Measurements from ENCODE around the gene TAOK3. TPM values are rescaled to one million over a fixed set of nuclear protein-coding genes. Genes with fewer than 3 reads are reported as not detected.
"Not testable (repeated sequence)": the region's sequence is repeated elsewhere in the genome, so short reads cannot be mapped to it uniquely, and the experiment has no call there.

The TAOK3 gene
- polyA plus RNA-seq, 3 donors, result 19.7 to 58.3 (median 44.8) TPM

DNA sequence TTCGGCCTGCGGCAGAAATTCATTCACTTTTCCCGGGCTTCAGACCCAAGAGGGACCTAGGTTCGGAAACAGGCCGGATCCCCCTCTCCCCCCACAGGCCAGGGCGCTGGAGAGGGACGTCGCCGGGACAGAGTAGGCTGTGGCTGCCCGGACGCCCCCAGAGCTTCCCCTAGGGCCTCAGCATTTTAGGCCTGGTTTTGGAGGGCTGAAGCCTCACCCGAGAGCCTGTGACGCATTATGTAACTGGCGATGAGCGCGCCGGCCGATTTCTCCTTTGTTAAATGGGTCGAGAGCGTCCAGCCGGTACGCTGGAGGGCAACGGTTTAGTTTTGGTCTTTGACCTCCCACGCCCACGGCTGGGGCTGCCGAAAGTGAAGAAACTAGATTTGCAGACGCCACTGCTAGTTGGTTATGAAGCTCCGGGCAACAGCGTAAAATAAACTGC is 236.1 kb downstream of the TAOK3 start:
- Mint-ChIP-seq H3K36me3 (peaks cover 19 to 20% of the 10 kb centered on the region in 2 donors), H3K27ac (peak overlapping the region in 4 of 7 donors; percentile 6 to 77 (median 32)), H3K4me3 (peak overlapping the region; percentile 93 to 98), H3K4me1 (peaks cover 16% of the 10 kb centered on the region), H3K27me3 (ENCODE audit: low read depth in 3 of 3) (peaks cover 0 to 5% (median 1%) of the 10 kb centered on the region in 3 donors), H3K9me3 (peaks cover 0 to 2% (median 0%) of the 10 kb centered on the region in 7 donors)
- TF ChIP-seq, protein P1, sequence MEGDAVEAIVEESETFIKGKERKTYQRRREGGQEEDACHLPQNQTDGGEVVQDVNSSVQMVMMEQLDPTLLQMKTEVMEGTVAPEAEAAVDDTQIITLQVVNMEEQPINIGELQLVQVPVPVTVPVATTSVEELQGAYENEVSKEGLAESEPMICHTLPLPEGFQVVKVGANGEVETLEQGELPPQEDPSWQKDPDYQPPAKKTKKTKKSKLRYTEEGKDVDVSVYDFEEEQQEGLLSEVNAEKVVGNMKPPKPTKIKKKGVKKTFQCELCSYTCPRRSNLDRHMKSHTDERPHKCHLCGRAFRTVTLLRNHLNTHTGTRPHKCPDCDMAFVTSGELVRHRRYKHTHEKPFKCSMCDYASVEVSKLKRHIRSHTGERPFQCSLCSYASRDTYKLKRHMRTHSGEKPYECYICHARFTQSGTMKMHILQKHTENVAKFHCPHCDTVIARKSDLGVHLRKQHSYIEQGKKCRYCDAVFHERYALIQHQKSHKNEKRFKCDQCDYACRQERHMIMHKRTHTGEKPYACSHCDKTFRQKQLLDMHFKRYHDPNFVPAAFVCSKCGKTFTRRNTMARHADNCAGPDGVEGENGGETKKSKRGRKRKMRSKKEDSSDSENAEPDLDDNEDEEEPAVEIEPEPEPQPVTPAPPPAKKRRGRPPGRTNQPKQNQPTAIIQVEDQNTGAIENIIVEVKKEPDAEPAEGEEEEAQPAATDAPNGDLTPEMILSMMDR (IDR thresholded peaks at IDR 0.05), result no peak
- DNase-seq, result peak; percentile 7 to 21 (median 20)
- under 1% methylated on average over 26 of the region's 29 CpGs for WGBS (ENCODE audit: insufficient coverage)
- peaks cover 6 to 13% of the 10 kb centered on the region in 2 donors for H3K36me3 ChIP-seq (replicated peaks in 1 of 2; ENCODE audit: control insufficient read depth in 1 of 2, insufficient read depth in 2 of 2, low read length in 2 of 2)
- peak overlapping the region in 1 of 2 donors; percentile 58 for H3K27ac ChIP-seq (ENCODE audit: low read depth in 1 of 2, low read length in 2 of 2)
- peaks cover 7% of the 10 kb centered on the region for H3K79me2 ChIP-seq (ENCODE audit: insufficient read depth, low read length)
- intact Hi-C loops (cut with micrococcal nuclease), result no loop called here
- peak overlapping the region; percentile 66 to 85 (median 72) for H3K4me3 ChIP-seq (replicated peaks in 1 of 3; ENCODE audit: low read depth in 2 of 3, low read length in 3 of 3)
- H3K9ac ChIP-seq (ENCODE audit: insufficient read depth, low read length, poor library complexity, severe bottlenecking), result peak overlapping the region; percentile 83
- no peaks in the 10 kb centered on the region for H4K20me1 ChIP-seq (ENCODE audit: insufficient read depth, low read length)
- peaks cover 14 to 20% of the 10 kb centered on the region in 2 donors for H3K4me1 ChIP-seq (ENCODE audit: control insufficient read depth in 1 of 2, insufficient read depth in 2 of 2, low read length in 2 of 2)
- H2AFZ ChIP-seq (ENCODE audit: insufficient read depth, low read depth, low read length, poor library complexity, severe bottlenecking), result peak overlapping the region; percentile 98
- H3K27me3 ChIP-seq (ENCODE audit: control insufficient read depth in 2 of 2, insufficient read depth in 2 of 2, low read length in 2 of 2), result no peaks in the 10 kb centered on the region
- H3K4me2 ChIP-seq (replicated peaks; ENCODE audit: extremely low read depth, low read length, poor library complexity, severe bottlenecking), result peak overlapping the region; percentile 98
- H3K9me3 ChIP-seq (replicated peaks in 1 of 2; ENCODE audit: control insufficient read depth in 1 of 2, insufficient read depth in 1 of 2, low read length in 2 of 2), result no peaks in the 10 kb centered on the region

- under 1% methylated on average over 70 of the region's 70 CpGs for WGBS (ENCODE audit: insufficient coverage)
These were observed 236.7 kb downstream of the TAOK3 start, which contains the start of gene PEBP1 for GRCh38 chr12:118135788-118136558. TSS of gene PEBP1 (plus strand) at chr12:118136124. CDS start at chr12:118136210, 86 bp downstream.

GRCh38 chr12:118129436-118129835 is 243.3 kb downstream of the TAOK3 start:
- H3K36me3 Mint-ChIP-seq; H3K27me3 Mint-ChIP-seq (ENCODE audit: low read depth in 3 of 3): not testable (repeated sequence)
- WGBS (ENCODE audit: insufficient coverage), result 100% methylated on average over 2 of the region's 5 CpGs

More at GRCh38 chr12:118135788-118136558, 236.7 kb downstream of the TAOK3 start, which contains the start of gene PEBP1:
- H3K9ac ChIP-seq (ENCODE audit: insufficient read depth, low read length, poor library complexity, severe bottlenecking), result peak within 1 kb of the TSS; percentile 83
- TF ChIP-seq, protein P1 (IDR thresholded peaks at IDR 0.05), result no peak
- H4K20me1 ChIP-seq (ENCODE audit: insufficient read depth, low read length), result no peaks in the 10 kb centered on the region
- DNase-seq, result peak; percentile 74 to 84 (median 80)
- H3K4me2 ChIP-seq (replicated peaks; ENCODE audit: extremely low read depth, low read length, poor library complexity, severe bottlenecking), result peak within 1 kb of the TSS; percentile 98
- peaks cover 0 to 5% (median 1%) of the 10 kb centered on the region in 3 donors for H3K27me3 Mint-ChIP-seq (ENCODE audit: low read depth in 3 of 3)
- peaks cover 15 to 17% of the 10 kb centered on the region in 2 donors for H3K36me3 Mint-ChIP-seq
- H3K27ac ChIP-seq (ENCODE audit: low read depth in 1 of 2, low read length in 2 of 2), result peak within 1 kb of the TSS in 1 of 2 donors; percentile 58
- peaks cover 16% of the 10 kb centered on the region for H3K4me1 Mint-ChIP-seq
- peaks cover 0 to 2% (median 0%) of the 10 kb centered on the region in 7 donors for H3K9me3 Mint-ChIP-seq
- H3K4me3 ChIP-seq (replicated peaks in 1 of 3; ENCODE audit: low read depth in 2 of 3, low read length in 3 of 3), result peak within 1 kb of the TSS; percentile 66 to 85 (median 72)
- intact Hi-C loops (cut with micrococcal nuclease), result no loop called here
- H3K4me3 Mint-ChIP-seq, result peak within 1 kb of the TSS; percentile 93 to 98
- no peaks in the 10 kb centered on the region for H3K27me3 ChIP-seq (ENCODE audit: control insufficient read depth in 2 of 2, insufficient read depth in 2 of 2, low read length in 2 of 2)
- H2AFZ ChIP-seq (ENCODE audit: insufficient read depth, low read depth, low read length, poor library complexity, severe bottlenecking), result peak within 1 kb of the TSS; percentile 98
- peaks cover 6 to 13% of the 10 kb centered on the region in 2 donors for H3K36me3 ChIP-seq (replicated peaks in 1 of 2; ENCODE audit: control insufficient read depth in 1 of 2, insufficient read depth in 2 of 2, low read length in 2 of 2)
- H3K27ac Mint-ChIP-seq, result peak within 1 kb of the TSS in 6 of 7 donors; percentile 6 to 90 (median 80)
- H3K9me3 ChIP-seq (replicated peaks in 1 of 2; ENCODE audit: control insufficient read depth in 1 of 2, insufficient read depth in 1 of 2, low read length in 2 of 2), result no peaks in the 10 kb centered on the region
- H3K79me2 ChIP-seq (ENCODE audit: insufficient read depth, low read length), result peaks cover 7% of the 10 kb centered on the region
- peaks cover 14 to 20% of the 10 kb centered on the region in 2 donors for H3K4me1 ChIP-seq (ENCODE audit: control insufficient read depth in 1 of 2, insufficient read depth in 2 of 2, low read length in 2 of 2)

More at GRCh38 chr12:118129436-118129835, 243.3 kb downstream of the TAOK3 start:
- H3K4me1 Mint-ChIP-seq; H3K4me3 ChIP-seq (replicated peaks in 1 of 3; ENCODE audit: low read depth in 2 of 3, low read length in 3 of 3); intact Hi-C loops (cut with micrococcal nuclease); H2AFZ ChIP-seq (ENCODE audit: insufficient read depth, low read depth, low read length, poor library complexity, severe bottlenecking); H3K9me3 ChIP-seq (replicated peaks in 1 of 2; ENCODE audit: control insufficient read depth in 1 of 2, insufficient read depth in 1 of 2, low read length in 2 of 2); H3K27ac ChIP-seq (ENCODE audit: low read depth in 1 of 2, low read length in 2 of 2); H3K79me2 ChIP-seq (ENCODE audit: insufficient read depth, low read length); H3K36me3 ChIP-seq (replicated peaks in 1 of 2; ENCODE audit: control insufficient read depth in 1 of 2, insufficient read depth in 2 of 2, low read length in 2 of 2); H3K9me3 Mint-ChIP-seq; H3K4me1 ChIP-seq (ENCODE audit: control insufficient read depth in 1 of 2, insufficient read depth in 2 of 2, low read length in 2 of 2); H3K9ac ChIP-seq (ENCODE audit: insufficient read depth, low read length, poor library complexity, severe bottlenecking); DNase-seq; H3K27ac Mint-ChIP-seq; H3K4me3 Mint-ChIP-seq; H3K4me2 ChIP-seq (replicated peaks; ENCODE audit: extremely low read depth, low read length, poor library complexity, severe bottlenecking); H3K27me3 ChIP-seq (ENCODE audit: control insufficient read depth in 2 of 2, insufficient read depth in 2 of 2, low read length in 2 of 2); H4K20me1 ChIP-seq (ENCODE audit: insufficient read depth, low read length): not testable (repeated sequence)

Measured in CD14-positive monocyte (primary cell).